ENCODE results near the gene FRY.

DNA sequence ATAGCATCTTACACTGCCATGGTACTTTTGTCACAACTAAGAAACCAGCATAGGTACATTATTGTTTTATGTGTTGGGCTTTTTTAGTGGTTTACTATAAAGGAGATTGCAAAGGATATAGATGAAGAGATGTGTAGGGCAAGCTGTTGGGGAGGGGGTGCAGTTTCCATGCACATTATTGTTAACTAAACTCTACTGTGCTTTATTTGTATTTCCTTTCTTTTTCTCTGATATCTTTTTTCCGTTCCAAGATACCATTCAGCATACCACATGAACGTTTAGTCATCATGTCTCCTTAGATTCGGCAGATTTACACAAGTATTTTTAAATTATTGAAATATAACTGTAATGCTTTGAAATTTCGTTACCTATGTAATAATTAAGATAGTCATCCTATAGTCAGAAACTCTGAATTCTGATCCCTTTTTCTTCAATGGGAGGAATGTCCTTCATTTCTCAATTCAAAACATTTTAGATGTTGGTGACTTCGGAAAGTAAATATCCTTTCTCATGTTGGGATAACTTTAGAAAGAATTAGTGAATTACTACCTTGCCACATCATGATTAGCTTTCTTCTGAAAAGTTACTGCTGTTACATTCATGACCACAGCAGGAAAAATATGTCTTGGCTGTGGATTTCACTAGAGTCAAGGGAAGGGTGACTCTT lies 82.8 kb downstream of the FRY start:
- no peak for TF ChIP-seq CTCF (IDR thresholded peaks at IDR 0.05; ENCODE audit: low read depth, low read length, missing input control)
- TF ChIP-seq, protein P1, sequence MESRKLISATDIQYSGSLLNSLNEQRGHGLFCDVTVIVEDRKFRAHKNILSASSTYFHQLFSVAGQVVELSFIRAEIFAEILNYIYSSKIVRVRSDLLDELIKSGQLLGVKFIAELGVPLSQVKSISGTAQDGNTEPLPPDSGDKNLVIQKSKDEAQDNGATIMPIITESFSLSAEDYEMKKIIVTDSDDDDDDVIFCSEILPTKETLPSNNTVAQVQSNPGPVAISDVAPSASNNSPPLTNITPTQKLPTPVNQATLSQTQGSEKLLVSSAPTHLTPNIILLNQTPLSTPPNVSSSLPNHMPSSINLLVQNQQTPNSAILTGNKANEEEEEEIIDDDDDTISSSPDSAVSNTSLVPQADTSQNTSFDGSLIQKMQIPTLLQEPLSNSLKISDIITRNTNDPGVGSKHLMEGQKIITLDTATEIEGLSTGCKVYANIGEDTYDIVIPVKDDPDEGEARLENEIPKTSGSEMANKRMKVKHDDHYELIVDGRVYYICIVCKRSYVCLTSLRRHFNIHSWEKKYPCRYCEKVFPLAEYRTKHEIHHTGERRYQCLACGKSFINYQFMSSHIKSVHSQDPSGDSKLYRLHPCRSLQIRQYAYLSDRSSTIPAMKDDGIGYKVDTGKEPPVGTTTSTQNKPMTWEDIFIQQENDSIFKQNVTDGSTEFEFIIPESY (IDR thresholded peaks at IDR 0.05): no peak
- no peak for TF ChIP-seq YY1 (IDR thresholded peaks at IDR 0.05)
- TF ChIP-seq TAF1 (conservative IDR thresholded peaks at IDR 0.05): no peak
- TF ChIP-seq, protein P2, sequence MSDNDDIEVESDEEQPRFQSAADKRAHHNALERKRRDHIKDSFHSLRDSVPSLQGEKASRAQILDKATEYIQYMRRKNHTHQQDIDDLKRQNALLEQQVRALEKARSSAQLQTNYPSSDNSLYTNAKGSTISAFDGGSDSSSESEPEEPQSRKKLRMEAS (IDR thresholded peaks at IDR 0.05): no peak
- TF ChIP-seq RAD21 (IDR thresholded peaks at IDR 0.05): no peak
- TF ChIP-seq REST (IDR thresholded peaks at IDR 0.05): no peak
- TF ChIP-seq HNF4G (IDR thresholded peaks at IDR 0.05): no peak
- no peak for TF ChIP-seq EGR1 (IDR thresholded peaks at IDR 0.05; ENCODE audit: low read depth in 2 of 2)
- TF ChIP-seq, protein P3, sequence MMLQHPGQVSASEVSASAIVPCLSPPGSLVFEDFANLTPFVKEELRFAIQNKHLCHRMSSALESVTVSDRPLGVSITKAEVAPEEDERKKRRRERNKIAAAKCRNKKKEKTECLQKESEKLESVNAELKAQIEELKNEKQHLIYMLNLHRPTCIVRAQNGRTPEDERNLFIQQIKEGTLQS (IDR thresholded peaks at IDR 0.05): no peak
- no peak for TF ChIP-seq RXRA (IDR thresholded peaks at IDR 0.05)
- TF ChIP-seq JUND (IDR thresholded peaks at IDR 0.05): no peak
- no peak for TF ChIP-seq GABPA (IDR thresholded peaks at IDR 0.05 in 1 of 2, conservative IDR thresholded peaks at IDR 0.05 in 1 of 2)
- TF ChIP-seq NR2F2 (IDR thresholded peaks at IDR 0.05): no peak
